Measurements from ENCODE around the gene PHC1. TPM values are rescaled to one million over a fixed set of nuclear protein-coding genes. Genes with fewer than 3 reads are reported as not detected.
"Not testable (repeated sequence)": the region's sequence is repeated elsewhere in the genome, so short reads cannot be mapped to it uniquely, and the experiment has no call there.

Gene PHC1
- total RNA-seq, 2 experiments from 2014 or later: 20.3 to 21.6 TPM

DNA sequence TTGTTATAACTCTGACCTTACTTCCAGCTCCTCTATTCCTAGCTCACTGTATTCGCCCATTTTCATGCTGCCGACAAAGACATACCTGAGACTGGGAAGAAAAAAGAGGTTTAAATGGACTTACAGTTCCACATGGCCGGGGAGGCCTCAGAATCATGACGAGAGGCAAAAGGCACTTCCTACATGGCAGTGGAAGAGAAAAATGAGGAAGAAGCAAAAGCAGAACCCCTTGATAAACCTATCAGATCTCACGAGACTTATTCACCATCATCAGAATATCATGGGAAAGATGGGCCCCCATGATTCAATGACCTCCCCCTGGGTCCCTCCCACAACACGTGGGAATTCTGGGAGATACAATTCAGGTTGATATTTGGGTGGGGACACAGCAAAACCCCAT is 14.5 kb upstream of the PHC1 start:
- H3K4me1 Mint-ChIP-seq (ENCODE audit: low read depth): peaks cover 3% of the 10 kb centered on the region
- H3K27me3 Mint-ChIP-seq: no peaks in the 10 kb centered on the region
- intact Hi-C loops (cut with micrococcal nuclease): no loop called here
- no peak overlapping the region for H3K27ac Mint-ChIP-seq
- H3K9me3 Mint-ChIP-seq: no peaks in the 10 kb centered on the region
- H3K36me3 Mint-ChIP-seq (ENCODE audit: low read depth): no peaks in the 10 kb centered on the region
- ATAC-seq (no peak), DNase-seq (no peak)
- POLR2A ChIA-PET: no interaction called here
- CTCF ChIA-PET: interaction anchor here (2.1 kb wide), 1 partner anchor 10 kb away, joined by 10 read pairs; no protein-coding TSS in a partner anchor
- H3K4me3 Mint-ChIP-seq: no peak overlapping the region
- TF ChIP-seq CTCF (IDR thresholded peaks at IDR 0.05): no peak

- ATAC-seq; CTCF ChIA-PET; DNase-seq; H3K27me3 Mint-ChIP-seq; intact Hi-C loops (cut with micrococcal nuclease); POLR2A ChIA-PET; H3K36me3 Mint-ChIP-seq (ENCODE audit: low read depth); H3K9me3 Mint-ChIP-seq; H3K4me1 Mint-ChIP-seq (ENCODE audit: low read depth); H3K27ac Mint-ChIP-seq; H3K4me3 Mint-ChIP-seq: not testable (repeated sequence)
Observed at GRCh38 chr12:8902703-8903102, 11.6 kb upstream of the PHC1 start.

GRCh38 chr12:8903646-8904045 is 10.7 kb upstream of the PHC1 start:
- no peaks in the 10 kb centered on the region for H3K36me3 Mint-ChIP-seq (ENCODE audit: low read depth)
- POLR2A ChIA-PET: no interaction called here
- H3K27ac Mint-ChIP-seq: no peak overlapping the region
- no peaks in the 10 kb centered on the region for H3K4me1 Mint-ChIP-seq (ENCODE audit: low read depth)
- no peak for TF ChIP-seq CTCF (IDR thresholded peaks at IDR 0.05)
- intact Hi-C loops (cut with micrococcal nuclease): no loop called here
- H3K27me3 Mint-ChIP-seq: no peaks in the 10 kb centered on the region
- CTCF ChIA-PET: interaction anchor here (1.2 kb wide), 1 partner anchor 13 kb away, joined by 8 read pairs; no protein-coding TSS in a partner anchor
- H3K9me3 Mint-ChIP-seq: no peaks in the 10 kb centered on the region
- ATAC-seq (no peak), DNase-seq (no peak)
- H3K4me3 Mint-ChIP-seq: no peak overlapping the region

GRCh38 chr12:8904665-8905064 is 9.6 kb upstream of the PHC1 start:
- CTCF ChIA-PET: interaction anchor here (1.2 kb wide), 1 partner anchor 14 kb away, joined by 8 read pairs; no protein-coding TSS in a partner anchor
- no peak overlapping the region for H3K27ac Mint-ChIP-seq
- POLR2A ChIA-PET: no interaction called here
- intact Hi-C loops (cut with micrococcal nuclease): no loop called here
- H3K27me3 Mint-ChIP-seq: no peaks in the 10 kb centered on the region
- no peaks in the 10 kb centered on the region for H3K4me1 Mint-ChIP-seq (ENCODE audit: low read depth)
- no peak for DNase-seq
- no peak for TF ChIP-seq CTCF (IDR thresholded peaks at IDR 0.05)
- no peak for ATAC-seq
- H3K4me3 Mint-ChIP-seq: no peak overlapping the region
- no peaks in the 10 kb centered on the region for H3K36me3 Mint-ChIP-seq (ENCODE audit: low read depth)
- H3K9me3 Mint-ChIP-seq: no peaks in the 10 kb centered on the region

DNA sequence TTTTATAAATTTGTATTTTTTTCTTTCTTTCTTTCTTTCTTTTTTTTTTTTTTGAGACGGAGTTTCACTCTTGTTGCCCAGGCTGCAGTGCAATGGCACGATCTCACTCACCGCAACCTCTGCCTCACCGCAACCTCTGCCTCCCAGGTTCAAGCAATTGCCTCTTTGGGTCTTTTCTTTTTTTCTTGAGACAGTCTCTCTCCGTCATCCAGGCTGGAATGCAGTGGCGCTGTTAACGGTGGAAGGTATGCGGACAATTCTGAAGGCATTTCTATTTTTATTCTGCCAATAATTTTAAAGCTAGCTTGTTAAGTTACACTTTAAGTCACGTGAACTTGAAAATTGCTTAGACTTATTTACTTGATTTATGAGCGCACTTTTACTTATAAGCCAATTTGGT is 8.8 kb upstream of the PHC1 start:
- DNase-seq: no peak
- Mint-ChIP-seq H3K4me1 (ENCODE audit: low read depth) (no peaks in the 10 kb centered on the region), H3K9me3 (no peaks in the 10 kb centered on the region), H3K27me3 (no peaks in the 10 kb centered on the region), H3K4me3 (no peak overlapping the region), H3K27ac (no peak overlapping the region), H3K36me3 (ENCODE audit: low read depth) (no peaks in the 10 kb centered on the region)
- ChIA-PET POLR2A (no interaction called here), CTCF (no interaction called here)
- TF ChIP-seq CTCF (IDR thresholded peaks at IDR 0.05): no peak
- no peak for ATAC-seq
- intact Hi-C loops (cut with micrococcal nuclease): no loop called here

All from activated CD8-positive, alpha-beta T cell treated with anti-CD3 and anti-CD28 coated beads for 36 hours (primary cell).